GM19240 (cell line): ENCODE data around the gene CNTRL.

Experiments
- DNase-seq: peaks from one replicate; pipeline ENCODE4 v3.0.0; 2011; ENCODE audit warnings: low spot score; ENCODE audit not compliant: insufficient read length

CNTRL gene

DNA sequence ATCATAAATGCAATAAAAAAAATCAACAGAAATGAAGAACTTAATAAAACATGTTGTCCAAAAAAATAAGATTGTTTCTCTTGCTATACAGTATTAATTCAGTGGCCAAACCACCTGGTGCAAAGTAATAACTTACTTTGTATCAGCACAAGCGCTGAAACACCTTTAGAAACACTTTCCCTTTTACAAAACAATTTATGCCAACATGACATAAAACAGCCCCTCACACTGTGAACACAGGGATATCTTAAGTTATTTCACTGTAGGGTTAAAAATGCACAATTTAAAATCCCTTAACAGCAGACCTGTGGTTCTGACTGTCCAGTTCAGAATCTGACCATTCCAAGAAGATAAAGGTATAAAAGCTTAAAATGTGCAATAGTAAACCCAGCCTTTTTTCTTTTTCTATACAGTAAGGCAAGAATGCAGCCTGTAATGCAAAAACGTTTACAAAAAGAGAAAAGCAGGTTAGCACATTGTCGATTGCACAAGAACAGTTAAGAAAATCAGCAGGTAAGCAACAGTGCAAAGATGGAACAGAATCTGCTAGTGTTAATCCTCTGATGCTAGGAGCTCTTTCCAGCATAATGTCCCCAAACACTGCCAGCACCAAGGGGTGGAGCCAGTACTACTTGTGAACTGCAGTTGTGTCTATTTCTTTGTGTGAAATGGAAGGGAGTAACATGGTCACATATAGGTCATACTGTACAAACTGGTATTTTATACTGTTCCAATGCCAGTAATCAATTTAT lies 105.4 kb downstream of the CNTRL start:
- DNase-seq: no peak

DNA sequence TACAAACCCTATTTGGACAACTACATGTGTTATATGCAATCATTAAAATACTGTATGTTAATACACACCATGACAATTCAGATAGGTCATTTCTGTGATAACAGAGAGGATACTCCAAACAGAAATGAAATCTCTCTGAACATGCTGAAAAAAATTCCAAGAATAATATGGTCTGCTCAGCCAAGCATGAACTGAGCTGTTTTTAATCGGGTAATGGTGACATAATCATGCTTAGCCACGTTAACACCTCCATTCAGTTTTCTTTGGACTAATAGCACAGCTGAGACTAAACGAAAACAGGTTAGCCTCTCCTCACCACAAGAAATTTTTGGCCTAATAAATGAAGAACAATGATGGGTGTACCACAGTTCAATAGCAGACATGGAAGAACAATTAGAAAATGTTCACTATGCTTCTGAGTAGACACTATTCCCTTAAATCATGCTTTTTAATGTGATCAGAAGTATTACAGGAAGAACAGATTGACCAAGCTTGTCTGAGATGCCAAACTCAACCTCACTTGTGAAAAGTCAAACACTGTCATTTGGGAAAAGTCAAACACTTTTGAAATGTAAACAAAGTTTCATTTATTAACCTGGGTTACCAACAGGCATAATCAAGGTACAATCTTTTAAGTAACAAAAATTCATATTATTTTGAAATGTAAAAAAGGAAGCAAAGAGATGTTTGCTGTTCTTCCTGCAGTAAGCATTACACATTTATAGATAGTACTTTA lies 107.5 kb downstream of the CNTRL start:
- no peak for DNase-seq

DNA sequence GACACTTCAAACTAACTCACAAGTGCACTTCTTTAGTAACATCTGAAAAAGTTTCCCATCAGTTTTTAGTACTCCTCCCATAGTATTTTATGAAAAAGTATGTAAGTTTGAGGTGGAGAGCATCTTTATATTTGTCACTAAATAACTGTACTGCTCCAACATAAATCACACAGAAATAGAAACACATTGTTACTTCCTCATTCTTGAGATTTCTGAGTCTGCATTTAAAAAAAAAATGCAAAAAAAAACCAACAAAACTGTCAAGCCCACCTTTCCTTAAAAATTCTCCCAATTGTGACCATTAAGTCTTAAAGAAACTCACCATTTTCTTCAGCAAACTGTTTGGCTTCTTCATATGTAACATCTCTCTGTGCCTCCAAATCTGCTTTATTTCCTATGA lies 108.2 kb downstream of the CNTRL start:
- no peak for DNase-seq

DNA sequence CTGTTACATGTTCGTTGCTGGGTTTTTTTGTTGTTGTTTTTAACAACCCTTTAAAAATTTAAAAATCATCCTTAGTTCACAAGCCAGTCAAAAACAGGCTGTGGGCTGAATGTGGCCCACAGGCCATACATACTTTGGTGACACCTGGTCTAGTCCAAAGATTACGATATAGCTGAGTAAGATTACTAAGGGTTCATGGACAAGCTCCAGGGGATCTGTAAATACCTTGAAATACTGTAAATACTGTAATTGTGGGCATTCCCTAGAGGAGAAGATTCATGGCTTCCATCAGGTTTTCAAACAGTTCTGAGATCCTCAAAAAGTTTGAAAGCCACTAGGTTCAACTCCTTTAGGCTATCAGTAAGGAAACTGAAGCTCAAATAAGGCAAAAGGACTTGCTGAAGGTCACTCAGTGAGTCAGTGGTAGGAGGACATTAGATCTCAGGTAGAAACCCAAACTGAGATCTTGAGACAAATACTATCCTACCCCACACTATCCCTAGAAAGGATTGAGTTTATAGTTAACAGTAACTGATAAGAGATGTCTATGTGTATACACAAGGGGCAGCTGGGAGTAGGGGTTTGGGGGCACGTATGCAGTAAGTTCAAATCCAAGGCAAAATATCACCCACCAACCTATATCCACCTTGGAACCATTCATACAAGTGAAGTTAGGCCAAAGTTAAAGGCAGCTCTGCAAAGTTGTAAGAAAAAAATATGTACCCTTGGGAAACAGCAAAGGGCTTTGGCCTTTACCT lies 109.1 kb downstream of the CNTRL start:
- DNase-seq: no peak

DNA sequence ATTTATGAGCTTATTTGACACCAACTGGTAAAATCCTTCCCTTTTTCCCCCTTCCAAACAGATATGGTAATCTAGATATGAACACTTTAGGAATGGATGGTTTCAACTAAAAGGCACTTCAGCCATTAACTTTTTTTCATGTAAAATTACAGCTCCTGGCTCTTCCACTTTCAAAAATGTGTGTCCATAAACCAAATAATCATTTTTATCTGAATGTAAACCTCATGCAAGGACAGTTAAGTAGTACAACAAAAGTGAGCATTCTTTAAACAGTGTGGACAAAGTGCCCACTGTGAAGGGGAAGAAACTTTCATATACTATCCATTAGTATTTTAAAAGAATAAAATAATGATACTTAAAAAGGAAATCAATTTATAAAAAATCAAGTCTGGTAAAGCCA lies 109.7 kb downstream of the CNTRL start:
- no peak for DNase-seq

DNA sequence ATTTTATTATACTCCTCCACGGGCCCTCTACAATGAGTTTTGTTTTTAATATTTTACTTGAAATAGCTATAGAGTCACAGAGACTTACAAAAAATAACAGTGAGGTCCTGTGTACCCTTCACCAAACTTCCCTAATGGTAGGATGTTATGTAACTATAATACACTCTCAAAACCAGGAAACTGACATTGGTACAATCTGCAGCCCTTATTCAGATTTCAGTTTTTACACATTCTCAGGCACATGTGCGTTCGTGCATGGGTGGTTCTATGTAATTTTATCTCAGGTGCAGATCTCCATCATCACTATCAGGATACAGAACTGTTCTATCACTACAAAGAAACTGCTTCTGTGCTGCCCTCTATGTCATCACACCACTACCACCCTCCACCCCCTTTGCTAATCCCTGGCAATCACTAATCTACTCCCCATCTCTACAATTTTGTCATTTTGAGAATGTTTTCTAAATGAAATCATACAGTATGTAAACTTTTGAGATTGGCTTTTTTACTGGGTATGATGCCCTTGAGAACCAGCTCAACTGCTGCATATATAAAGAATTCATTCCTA lies 110.5 kb downstream of the CNTRL start:
- DNase-seq: no peak

DNA sequence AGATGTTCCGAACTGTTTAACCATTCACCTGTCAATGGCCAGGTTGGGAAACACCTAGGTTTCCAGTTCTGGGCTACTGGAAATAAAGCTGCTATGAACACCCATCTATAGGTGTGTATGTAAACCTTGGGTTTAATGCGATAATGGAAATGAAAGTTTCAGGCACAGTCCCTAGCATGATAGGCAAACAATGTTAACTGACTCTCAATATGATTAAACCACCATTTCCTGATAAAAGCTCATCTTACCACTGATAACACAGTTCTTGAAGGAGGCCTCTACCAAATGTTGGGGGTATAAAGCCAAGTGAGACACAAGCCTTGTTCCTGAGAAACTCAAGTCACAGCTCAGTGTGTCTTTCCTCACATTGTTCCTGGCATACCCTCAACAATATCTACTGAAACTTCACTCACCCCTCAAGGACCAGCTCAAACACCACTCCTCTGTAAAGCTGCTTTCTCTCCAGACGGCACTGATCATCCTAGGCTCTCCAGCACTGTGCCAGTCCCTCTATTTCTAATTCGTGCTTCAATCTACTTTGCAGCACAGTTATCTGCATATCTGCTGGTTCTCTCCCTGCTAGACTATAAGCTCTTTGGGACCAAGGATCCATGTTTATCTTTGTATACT lies 111.1 kb downstream of the CNTRL start:
- DNase-seq: no peak

DNA sequence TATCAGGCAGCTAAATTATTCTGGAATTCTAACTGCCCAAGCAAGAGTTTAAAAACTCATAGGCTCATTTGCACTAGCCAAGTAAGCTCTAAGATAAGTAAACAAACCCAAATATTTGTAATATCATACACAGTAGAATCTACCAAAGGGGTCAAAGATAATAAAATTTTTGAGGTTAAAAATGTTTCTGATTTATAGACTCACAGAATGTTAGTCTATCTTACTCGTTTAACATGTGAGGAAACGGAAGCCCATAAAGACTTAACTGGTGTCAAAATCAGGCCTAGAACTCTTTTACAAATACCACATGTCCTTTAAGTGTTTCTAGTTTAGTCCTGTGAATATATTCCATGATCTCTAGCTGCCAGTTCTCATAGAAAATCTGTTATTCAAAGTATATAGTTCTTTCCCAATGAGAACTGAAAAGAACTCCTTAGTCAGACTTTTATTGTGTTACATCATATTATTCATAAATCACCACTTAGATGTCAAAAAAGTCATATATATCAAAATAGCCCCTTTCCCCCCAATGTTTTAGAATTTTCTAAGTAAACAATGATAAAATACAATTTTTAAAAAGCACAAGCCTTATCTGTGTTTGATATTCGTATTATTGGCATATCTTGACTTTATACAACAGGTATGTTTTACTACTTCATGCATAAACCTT lies 113.0 kb downstream of the CNTRL start:
- DNase-seq: no peak

DNA sequence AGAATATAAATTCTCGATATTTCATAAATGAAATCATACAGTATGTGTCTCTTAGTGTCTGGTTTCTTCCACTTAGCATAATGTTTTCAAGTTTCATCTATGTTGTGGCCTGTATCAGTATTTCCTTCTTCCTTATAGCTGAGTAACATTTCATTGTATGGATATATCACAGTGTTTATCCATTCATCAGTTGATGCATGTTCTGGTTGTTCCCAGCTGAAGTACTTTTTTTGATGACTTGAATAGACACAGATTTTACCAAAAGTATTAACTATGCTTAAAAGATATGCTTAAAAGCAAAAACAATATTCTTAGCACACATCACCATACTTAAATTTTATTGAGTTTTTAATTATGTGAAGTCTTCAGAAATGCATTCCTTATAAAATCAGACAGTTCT lies 114.3 kb downstream of the CNTRL start:
- DNase-seq: no peak

DNA sequence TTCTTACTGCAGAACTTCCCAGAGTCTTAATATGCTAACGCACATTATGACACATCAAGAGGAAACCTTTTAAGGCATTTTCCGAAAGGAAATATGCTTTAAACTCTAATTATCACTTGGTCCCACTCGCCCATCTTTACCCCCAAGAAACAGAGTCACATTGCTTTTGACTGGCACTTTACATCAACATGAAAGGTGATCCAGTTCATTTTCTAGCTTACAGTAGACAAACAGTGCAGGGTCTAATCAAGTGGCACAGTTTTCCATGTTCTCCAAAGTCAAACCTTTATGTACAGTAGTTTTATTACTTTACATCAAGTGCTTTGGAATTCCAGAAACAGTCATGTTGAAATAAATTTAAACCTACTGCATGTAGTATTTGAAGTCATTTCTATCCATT lies 114.9 kb downstream of the CNTRL start:
- DNase-seq: no peak

DNA sequence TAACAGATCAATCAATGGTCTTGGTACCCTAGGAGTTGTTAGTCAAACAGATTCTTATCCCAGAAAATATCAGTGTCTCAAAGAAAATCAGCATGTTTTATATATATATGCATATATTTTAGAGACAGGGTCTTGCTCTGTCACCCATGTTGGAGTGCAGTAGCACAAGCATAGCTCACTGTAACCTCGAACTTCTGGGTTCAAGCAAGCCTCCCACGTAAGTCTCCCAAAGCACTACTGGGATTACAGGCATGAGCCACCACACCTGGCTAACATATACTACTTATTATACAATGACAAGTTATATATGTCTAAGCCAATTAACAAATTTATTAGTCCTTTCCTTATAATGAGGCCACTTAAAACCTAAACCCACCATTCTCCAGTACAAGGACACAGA lies 116.5 kb downstream of the CNTRL start:
- DNase-seq: no peak

DNA sequence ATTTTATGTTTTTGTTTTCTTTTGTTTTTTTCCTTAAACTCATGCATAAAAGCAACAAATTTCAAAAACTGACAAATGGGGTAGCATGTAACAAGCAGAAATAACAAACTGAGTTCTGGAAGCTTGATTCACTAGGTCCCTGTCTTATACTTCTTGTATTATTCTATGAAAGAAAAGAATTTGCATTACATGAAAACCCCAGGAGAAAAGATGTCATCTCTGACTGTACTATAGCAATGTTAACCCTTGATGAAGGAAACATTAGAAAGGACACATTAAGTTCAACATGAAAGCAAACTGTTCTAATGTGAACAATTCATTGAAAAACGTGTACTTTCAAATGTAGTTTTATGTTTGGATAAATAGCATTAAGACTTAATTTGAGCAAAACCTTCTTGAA lies 117.8 kb downstream of the CNTRL start:
- DNase-seq: no peak

DNA sequence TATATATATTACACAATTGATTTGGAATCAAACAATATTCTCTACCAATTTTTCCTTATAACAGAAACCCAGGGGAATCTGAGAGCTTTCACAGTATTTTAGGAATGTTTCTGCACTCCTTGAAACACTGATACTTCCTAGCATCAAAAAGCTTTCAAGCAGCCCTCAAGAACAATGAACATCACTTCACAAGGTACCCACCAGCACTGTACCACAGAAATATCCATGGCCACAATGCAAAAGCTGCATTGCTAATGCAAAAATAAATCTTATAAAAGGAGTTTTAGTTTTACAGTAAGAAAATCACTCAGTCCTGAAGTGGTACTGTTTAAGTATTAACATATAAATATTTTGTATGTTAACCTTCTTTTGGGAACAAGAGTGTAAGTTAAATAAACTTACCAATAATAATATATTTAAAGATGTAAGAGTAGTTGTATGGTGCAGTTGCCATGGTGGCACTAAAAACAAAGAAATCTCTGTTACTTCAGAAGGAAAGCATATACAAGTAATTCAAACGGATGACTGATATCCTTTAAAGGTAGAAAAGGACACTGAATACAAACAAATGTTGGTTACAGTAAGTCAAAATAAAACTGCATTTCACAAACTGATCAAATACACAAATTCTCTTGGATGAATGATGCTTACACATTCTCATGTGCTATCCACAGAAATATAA lies 118.3 kb downstream of the CNTRL start:
- no peak for DNase-seq

DNA sequence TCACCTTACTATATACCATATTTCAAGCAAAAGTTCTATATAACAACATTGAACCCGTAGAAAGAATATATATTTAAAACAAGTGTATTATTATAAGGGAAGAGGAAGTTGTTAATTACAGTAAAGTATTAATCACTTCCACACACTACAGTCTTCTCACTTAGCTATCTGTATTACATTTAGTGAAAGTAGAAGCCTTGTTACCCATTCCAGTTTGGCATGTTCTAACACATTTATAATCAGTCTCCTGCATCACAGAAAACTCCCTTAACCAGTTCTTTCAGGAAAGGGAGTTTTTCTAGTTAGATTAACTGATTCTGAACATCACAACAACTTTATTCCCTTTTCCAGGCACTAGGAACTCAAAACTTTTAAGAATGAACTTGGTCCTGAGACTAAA lies 120.0 kb downstream of the CNTRL start:
- no peak for DNase-seq

DNA sequence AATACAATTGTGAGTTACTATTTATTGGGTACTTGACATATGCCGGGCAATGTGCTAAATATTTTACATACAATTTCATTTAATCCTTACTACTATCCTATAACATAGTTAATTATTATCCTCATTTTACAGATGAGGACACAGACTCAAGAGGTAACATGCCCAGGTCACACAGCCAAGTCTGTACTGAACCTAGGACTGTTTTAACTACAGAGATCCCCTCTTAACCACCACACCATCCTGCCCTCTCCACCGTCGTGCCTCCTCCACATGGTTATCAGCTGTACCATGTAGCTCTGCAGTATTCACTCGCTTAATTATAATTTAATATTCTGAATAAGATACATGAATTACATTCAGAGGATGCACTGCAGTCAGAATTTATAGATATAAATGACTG lies 121.6 kb downstream of the CNTRL start:
- DNase-seq: no peak

DNA sequence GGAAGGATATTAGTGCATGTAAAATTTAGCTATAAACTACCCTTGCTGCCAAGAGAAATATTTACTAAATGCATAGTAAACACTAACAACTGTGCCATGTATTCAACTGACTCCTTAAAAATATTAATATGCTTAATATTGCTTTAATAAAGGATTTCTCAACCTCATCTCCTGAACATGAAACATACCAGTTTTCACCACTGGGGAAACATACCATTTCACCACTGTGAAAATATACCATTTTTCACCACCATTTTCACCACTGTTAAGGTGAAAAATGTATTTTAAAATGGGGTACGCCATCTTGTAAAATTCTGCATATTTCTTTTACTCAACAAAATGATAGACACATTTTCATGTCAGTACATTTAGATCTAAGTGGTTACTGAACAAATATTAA lies 122.4 kb downstream of the CNTRL start:
- DNase-seq: no peak

DNA sequence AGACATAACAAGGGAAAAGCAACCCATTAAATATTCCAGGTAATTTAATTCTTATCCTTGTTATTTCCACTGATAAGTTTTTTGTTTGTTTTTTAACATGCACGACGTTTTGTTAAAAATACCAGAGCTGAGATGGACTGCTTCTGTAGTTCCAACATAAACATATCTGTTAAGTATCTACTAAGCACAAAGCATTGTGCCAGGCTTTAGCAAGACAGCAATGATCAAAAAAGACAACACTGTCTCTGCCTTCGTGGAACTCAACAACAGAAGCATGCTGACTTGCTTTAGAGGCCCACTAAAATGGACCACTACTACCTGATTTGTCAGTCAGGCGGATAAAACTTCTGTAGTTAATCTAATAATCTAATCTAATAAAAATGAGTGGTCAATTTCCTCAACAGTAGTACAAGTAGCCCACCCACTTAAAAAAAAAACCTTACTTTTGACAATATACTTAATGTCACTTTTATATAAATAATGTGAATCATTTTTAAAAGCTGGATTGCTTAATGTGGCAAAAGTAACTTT lies 123.8 kb downstream of the CNTRL start:
- DNase-seq: no peak

DNA sequence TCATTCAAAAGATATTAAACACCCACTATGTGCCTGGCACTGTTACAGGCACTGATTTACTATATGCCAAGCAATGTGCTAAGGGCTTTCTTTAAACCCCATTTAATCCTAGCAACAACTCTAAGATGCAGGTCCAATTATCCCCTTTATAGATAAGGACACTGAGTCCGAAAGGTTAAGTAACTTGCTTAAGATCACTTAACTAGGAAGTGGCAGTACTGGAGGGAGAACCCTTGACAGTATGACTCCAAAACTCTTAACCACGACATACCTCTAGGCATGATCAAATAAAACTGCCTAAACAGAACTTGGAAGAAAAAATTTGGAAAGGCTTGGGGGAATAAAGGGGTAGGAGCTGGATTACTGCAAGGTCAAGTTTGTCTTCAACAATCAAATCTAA lies 125.2 kb downstream of the CNTRL start:
- no peak for DNase-seq

DNA sequence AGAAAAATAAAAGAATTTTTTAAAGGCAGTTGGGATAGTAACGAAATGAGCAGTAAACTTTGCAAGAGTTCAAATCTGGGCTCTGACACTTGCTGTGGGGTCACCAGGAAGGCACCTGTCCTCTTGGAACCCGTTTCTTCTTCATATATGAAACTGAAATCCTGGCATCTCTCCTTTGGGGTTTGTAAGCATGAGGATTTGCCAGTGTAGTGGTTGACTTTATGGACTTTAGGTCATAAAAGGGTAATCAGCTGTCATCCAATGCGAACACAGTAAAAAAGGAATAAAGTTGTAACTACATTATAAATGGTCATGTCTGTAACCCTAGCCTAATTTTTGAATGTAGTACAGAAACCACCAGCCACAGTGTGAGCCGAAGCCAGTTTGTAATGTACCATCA lies 125.6 kb downstream of the CNTRL start:
- no peak for DNase-seq

DNA sequence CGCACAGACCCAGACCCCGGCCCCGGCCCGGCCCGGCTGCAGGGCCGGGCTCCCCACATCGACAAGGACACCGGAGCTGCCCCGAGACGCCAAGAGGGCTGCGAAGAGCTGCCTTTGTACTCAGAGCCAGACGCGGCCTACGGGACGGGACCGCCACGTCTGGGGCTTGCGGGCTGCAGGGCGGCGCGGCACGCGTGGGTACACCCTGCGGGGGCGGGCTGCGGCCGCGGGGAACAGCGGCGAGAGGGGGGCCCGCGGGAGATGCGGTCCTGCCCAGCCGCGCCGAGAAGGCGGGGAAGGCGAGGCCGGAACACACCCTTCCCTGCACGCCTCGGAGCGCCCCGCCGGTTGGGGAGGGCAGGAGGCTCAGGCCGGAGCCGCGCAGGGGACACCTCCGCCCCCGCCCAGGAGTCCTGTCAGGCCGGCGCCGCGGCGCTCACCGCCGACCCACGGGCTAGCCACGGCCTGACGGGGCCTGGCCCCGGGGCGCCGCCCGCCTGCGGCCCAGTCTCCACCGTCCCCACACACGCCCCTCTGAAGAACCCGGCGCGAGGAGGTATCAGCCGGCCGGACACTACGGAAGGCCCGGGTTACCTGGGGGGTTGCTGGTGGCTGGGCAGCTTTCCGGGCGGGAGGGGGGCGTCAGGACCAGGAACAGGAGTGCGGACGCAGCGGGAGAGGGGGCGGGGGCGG lies 126.4 kb downstream of the CNTRL start:
- DNase-seq: no peak
